GM20431 (cell line): ENCODE measurements around the gene GART.

ENCODE experiments used
- in situ Hi-C: fragments of 300-500 bp; cut with MseI, MboI; formaldehyde crosslinking; loops from one replicate; pipeline ENCODE4 v1.15.0; 2020; ENCODE audit warnings: low sequenced_read_pairs; ENCODE audit not compliant: unreplicated experiment

GART gene

DNA sequence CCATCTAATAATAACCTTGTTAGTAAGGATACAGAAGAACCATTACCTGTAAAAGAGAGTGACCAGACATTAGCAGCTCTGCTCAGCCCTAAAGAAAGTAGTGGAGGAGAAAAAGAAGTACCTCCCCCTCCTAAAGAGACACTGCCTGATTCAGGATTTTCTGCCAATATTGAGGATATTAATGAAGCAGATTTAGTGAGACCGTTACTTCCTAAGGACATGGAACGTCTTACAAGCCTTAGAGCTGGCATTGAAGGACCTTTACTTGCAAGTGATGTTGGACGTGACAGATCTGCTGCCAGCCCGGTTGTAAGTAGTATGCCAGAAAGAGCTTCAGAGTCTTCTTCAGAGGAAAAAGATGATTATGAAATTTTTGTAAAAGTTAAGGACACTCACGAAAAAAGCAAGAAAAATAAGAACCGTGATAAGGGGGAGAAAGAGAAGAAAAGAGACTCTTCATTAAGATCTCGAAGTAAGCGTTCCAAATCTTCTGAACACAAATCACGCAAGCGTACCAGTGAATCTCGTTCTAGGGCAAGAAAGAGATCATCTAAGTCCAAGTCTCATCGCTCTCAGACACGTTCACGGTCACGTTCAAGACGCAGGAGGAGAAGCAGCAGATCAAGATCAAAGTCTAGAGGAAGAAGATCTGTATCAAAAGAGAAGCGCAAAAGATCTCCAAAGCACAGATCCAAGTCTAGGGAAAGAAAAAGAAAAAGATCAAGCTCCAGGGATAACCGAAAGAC is 12.5 kb upstream of the GART start:
- in situ Hi-C loops = no loop called here

GRCh38 chr21:33552999-33553598 is 11.2 kb upstream of the GART start:
- in situ Hi-C loops = no loop called here

DNA sequence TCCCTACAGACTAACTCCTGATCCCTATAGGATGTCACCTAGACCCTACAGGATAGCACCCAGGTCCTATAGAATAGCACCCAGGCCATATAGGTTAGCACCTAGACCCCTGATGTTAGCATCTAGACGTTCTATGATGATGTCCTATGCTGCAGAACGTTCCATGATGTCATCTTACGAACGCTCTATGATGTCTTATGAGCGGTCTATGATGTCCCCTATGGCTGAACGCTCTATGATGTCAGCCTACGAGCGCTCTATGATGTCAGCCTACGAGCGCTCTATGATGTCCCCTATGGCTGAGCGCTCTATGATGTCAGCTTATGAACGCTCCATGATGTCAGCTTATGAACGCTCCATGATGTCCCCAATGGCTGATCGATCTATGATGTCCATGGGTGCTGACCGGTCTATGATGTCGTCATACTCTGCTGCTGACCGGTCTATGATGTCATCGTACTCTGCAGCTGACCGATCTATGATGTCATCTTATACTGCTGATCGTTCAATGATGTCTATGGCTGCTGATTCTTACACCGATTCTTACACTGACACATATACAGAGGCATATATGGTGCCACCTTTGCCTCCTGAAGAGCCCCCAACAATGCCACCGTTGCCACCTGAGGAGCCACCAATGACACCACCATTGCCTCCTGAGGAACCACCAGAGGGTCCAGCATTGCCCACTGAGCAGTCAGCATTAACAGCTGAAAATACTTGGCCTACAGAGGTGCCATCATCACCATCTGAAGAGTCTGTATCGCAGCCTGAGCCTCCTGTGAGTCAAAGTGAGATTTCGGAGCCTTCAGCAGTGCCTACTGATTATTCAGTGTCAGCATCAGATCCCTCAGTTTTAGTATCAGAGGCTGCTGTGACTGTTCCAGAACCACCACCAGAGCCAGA is 10.4 kb upstream of the GART start:
- in situ Hi-C loops = no loop called here

DNA sequence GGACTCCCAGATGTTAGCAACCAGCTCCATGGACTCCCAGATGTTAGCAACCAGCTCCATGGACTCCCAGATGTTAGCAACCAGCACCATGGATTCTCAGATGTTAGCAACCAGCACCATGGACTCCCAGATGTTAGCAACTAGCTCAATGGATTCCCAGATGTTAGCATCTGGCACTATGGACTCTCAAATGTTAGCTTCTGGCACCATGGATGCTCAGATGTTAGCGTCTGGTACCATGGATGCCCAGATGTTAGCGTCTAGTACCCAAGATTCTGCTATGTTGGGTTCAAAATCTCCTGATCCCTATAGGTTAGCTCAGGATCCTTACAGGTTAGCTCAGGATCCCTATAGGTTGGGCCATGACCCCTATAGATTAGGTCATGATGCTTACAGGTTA is 9.7 kb upstream of the GART start:
- in situ Hi-C loops = no loop called here

- in situ Hi-C loops = no loop called here
Measured at GRCh38 chr21:33550772-33551660, 9.1 kb upstream of the GART start.

DNA sequence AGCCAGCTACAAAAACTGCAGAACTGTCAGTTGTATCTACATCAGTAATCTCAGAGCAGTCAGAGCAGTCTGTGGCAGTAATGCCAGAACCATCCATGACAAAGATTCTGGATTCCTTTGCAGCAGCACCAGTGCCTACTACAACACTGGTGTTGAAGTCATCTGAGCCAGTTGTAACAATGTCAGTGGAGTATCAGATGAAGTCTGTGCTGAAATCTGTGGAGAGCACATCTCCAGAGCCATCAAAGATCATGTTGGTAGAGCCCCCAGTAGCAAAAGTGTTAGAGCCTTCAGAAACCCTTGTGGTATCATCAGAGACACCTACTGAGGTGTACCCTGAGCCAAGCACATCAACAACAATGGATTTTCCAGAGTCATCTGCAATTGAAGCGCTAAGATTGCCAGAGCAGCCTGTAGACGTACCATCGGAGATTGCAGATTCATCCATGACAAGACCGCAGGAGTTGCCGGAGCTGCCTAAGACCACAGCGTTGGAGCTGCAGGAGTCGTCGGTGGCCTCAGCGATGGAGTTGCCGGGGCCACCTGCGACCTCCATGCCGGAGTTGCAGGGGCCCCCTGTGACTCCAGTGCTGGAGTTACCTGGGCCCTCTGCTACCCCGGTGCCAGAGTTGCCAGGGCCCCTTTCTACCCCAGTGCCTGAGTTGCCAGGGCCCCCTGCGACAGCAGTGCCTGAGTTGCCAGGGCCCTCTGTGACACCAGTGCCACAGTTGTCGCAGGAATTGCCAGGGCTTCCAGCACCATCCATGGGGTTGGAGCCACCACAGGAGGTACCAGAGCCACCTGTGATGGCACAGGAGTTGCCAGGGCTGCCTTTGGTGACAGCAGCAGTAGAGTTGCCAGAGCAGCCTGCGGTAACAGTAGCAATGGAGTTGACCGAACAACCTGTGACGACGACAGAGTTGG is 8.2 kb upstream of the GART start:
- in situ Hi-C loops = no loop called here

DNA sequence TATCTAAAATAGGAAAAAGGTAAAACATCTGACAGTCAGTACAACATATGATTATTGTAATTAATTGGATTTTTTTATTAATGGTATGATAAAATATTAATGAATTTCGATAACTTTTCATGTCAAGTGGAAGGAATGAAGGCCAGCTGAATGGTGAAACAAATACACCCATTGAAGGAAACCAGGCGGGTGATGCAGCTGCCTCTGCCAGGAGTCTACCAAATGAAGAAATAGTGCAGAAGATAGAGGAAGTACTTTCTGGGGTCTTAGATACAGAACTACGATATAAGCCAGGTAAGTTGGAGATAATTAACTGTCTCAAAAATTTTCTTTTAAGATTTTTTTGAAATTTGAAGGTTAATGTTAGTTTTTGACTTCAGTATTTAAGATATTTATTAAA is 4.2 kb upstream of the GART start:
- in situ Hi-C loops = no loop called here

DNA sequence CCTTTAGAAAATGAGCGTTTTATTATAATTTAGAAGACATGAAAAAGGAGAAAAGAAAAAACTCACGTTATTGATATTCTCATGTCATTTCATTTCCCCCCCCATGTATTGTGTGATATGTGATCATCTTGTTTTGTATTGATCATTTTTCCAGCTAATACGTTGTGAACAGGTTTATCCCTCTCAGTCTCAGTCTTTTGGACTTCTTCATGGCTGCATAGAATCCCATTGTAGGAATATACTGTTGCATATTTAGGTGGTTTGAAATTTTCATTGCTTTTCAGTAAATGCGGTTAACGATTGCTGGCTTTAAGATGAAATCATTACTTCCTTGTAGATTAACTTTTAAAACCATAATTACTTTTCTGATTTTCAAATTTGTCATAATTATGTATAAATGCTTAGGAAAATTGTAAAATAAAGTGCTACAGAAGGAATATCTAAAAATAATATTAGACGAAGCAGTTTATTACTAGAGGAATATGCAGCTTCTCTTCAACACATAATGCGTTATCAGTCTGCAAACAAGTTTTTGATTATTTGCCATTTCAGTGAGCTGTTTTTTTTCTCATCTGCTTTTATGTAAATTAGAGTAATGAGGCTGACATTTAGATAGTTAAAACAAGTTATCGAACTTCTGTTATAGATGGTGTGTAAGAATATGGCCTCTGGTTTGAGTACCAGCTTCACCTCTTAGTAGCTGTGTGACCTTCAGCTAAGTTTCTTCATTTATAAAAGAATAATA is 2.7 kb upstream of the GART start:
- in situ Hi-C loops = no loop called here

DNA sequence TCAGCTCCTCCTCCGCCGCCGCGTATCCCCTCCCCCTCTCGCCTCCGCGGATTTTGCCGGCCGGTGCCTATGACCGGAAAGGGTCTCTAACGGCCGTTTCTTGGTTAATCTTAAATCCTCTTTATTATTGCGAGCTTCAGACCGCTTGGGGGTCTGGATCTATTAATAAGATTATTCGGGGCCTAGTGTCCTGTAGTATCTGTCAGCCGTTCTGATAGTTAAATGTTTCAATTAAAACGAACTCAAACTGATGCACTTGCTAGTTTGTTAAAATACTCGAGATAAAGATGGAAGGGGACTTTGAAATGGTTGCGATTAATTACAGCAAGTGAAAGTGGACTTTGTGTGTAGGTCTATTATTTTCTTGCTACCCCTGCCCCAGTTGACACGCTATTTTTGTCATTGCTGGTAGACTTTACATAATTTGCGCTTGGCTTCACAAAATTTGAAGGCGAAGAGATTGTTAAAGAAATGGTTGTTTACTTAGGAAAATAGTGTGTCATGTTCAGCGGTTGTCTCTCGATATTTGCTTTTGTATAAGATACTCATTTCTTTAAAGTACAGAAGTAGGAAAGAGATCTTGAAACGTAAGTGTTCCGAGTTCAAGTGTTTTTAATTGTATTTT is 1.7 kb upstream of the GART start:
- in situ Hi-C loops = no loop called here

DNA sequence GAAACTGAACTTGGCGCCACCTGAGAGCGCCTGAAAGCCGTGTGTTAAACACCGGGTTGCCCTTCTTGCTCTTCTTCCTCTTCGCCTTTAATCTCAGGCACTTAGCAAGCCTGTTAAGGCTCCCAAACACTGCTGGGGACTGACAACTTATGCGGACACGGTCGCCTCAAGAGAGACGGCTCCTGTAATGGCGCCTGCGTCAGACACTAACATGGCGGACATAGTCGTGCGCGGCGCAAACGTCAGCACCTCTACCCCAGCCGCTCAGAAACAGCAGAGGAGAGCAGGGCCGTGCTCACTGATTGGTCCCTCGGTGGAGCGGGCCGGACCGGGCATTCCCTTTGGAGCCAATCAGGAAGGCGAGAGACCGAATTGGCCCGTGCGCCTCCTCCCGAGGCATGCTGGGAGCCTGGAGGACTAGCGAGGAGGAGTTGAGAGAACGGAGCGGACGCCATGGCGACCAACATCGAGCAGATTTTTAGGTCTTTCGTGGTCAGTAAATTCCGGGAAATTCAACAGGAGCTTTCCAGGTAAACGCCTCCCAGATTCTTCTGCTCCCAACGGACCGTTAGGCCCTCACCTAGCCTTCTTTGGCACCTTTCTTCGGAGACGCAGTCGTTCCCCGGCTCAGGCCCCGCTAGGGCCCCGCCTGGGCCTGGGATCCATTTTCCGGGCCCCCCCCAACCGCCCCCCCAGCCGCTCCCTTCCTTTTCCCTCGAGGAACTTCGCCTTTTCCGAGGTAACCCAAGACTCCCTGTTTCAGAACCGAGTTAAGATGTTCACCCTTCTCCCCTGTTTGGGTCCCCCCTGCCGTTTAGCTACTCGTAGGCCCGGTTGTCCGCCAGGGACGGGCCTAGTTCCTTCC is 955 bp upstream of the GART start, which contains the start of gene SON:
SON (plus strand) TSS at position 399 of the 865 bp plus-strand sequence; CDS start at position 454, 55 bp downstream.
- in situ Hi-C loops = no loop called here

DNA sequence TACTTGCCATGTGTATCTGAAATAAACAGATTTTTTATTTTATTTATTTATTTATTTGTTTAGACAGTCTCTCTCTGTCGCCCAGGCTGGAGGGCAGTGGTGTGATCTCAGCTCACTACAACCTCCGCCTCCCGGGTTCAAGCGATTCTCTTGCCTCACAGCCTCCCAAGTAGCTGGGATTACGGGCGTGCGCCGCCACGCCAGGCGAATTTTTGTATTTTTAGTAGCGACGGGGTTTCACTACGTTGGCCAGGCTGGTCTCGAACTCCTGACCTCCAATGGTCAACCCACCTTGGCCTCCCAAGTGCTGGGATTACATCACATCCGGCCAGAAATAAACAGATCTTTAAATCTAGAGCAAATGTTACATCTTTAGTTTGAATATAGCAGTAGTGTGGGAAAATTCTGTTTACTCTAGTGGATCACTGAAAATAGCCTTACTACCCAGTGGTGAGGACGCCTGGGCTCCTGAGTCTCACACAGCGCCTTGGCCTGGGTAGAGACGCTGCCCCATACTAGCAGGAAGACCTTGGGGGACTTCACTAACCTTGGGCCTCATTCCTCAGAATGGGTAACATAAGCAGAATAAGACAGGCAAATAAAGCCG is 709 bp downstream of the GART start:
- in situ Hi-C loops = no loop called here

DNA sequence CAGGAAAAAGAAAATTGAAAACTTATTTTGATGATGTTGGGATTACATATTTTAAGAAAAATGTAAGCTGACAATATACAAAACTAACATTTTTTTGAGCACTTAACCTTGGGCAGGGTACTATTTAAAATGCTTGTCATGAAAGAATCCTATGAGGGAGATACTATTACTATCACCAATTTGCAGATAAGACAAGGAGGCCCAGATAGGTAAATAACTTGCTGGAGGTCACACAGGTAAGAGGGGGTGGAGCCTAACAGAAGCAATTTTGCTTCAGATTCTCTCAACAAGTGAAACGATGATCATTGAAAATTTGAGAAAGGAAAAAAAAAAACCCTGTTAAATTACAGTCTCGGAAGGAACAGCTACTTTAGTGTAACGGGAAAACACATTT is 1.2 kb downstream of the GART start:
- in situ Hi-C loops = no loop called here

GRCh38 chr21:33539616-33540015 is 2.3 kb downstream of the GART start:
- in situ Hi-C loops = no loop called here

- in situ Hi-C loops = no loop called here
Measured at GRCh38 chr21:33537212-33537611, 4.7 kb downstream of the GART start.

DNA sequence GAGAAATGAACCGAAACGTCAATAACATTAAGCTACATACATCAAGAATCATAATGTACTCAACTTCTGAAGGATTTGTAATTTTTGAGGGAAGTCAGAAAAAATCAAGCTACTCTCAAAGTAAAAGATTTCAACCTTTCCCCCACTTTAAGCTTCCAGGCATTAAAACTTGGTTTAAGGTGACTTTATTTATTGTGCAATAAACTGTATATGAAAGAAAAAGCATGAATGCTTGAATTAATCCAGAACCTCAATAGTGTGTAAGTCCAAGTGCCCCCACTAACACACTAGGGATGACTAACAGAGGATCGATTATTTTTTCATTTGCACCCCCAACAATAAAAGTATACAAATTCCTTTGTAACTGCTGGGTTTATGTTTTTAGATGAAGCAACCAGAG is 10.9 kb downstream of the GART start:
- in situ Hi-C loops = no loop called here

GRCh38 chr21:33522953-33523349 is 19.0 kb downstream of the GART start:
- in situ Hi-C loops = no loop called here
